GM23338 (cell line): ENCODE results near the gene RAB5B. TPM values are rescaled to one million over a fixed set of nuclear protein-coding genes. Genes with fewer than 3 reads are reported as not detected.

Source experiments
- ATAC-seq: fragments of 200-7000 bp; cut with Tn5 transposase; 3 replicates; pipeline ENCODE4 v1.9.1; 2020
- DNase-seq: peaks from one replicate; pipeline ENCODE4 v3.0.0-alpha.2; 2015; ENCODE audit warnings: low spot score
- H2AFZ ChIP-seq: fragments of 200-600 bp; sonication (generic); 2 replicates; pipeline ENCODE4 v1.8.0; 2016; ENCODE audit warnings: antibody characterized with exemption, mild to moderate bottlenecking, moderate library complexity
- H3F3A ChIP-seq: fragments of 200-600 bp; sonication (generic); replicated peaks from 2 replicates; pipeline ENCODE4 v1.8.0; 2017; ENCODE audit warnings: antibody characterized with exemption, mixed run types, low read depth
- H3K27ac ChIP-seq: fragments of 200-600 bp; sonication (generic); 2 replicates; pipeline ENCODE4 v1.6.1; 2016; ENCODE audit warnings: low read depth
- H3K27me3 ChIP-seq: fragments of 200-600 bp; sonication (generic); 2 replicates; pipeline ENCODE4 v1.8.0; 2016; ENCODE audit warnings: mild to moderate bottlenecking, mixed run types, moderate library complexity; ENCODE audit not compliant: insufficient read depth
- H3K36me3 ChIP-seq: fragments of 200-600 bp; sonication (generic); 2 replicates; pipeline ENCODE4 v1.8.0; 2016; ENCODE audit warnings: mild to moderate bottlenecking; ENCODE audit not compliant: insufficient read depth
- H3K4me1 ChIP-seq: fragments of 200-600 bp; sonication (generic); 2 replicates; pipeline ENCODE4 v1.8.0; 2016; ENCODE audit warnings: mild to moderate bottlenecking, moderate library complexity; ENCODE audit not compliant: insufficient read depth
- H3K4me2 ChIP-seq: fragments of 200-600 bp; sonication (generic); 2 replicates; pipeline ENCODE4 v1.7.1; 2017; ENCODE audit warnings: mixed run types
- H3K4me3 ChIP-seq: fragments of 200-600 bp; sonication (generic); 2 replicates; pipeline ENCODE4 v1.6.1; 2016; ENCODE audit warnings: mixed run types
- H3K79me2 ChIP-seq: fragments of 200-600 bp; sonication (generic); replicated peaks from 2 replicates; pipeline ENCODE4 v1.8.0; 2017; ENCODE audit warnings: mild to moderate bottlenecking; ENCODE audit not compliant: insufficient read depth
- H3K9me2 ChIP-seq: fragments of 200-600 bp; sonication (generic); 2 replicates; pipeline ENCODE4 v1.8.0; 2017; ENCODE audit not compliant: insufficient read depth
- H4K20me1 ChIP-seq: fragments of 200-600 bp; sonication (generic); replicated peaks from 2 replicates; pipeline ENCODE4 v1.8.0; 2017; ENCODE audit warnings: mild to moderate bottlenecking; ENCODE audit not compliant: insufficient read depth
- H3K27ac Mint-ChIP-seq: 2 replicates; pipeline ENCODE4 v1.8.0; 2020; ENCODE audit warnings: inconsistent platforms, mild to moderate bottlenecking, moderate library complexity, mixed read lengths
- H3K27me3 Mint-ChIP-seq: 3 replicates; pipeline ENCODE4 v1.8.0; 2022; ENCODE audit warnings: low read depth, mild to moderate bottlenecking, moderate library complexity, mixed read lengths, inconsistent platforms; ENCODE audit not compliant: insufficient read depth, poor library complexity
- H3K36me3 Mint-ChIP-seq: 3 replicates; pipeline ENCODE4 v1.8.0; 2021; ENCODE audit warnings: low read depth, mild to moderate bottlenecking, inconsistent platforms, moderate library complexity, mixed read lengths
- H3K4me1 Mint-ChIP-seq: 3 replicates; pipeline ENCODE4 v1.8.0; 2020; ENCODE audit warnings: mild to moderate bottlenecking, inconsistent platforms, mixed read lengths
- H3K4me3 Mint-ChIP-seq: 3 replicates; pipeline ENCODE4 v1.8.0; 2021; ENCODE audit warnings: moderate library complexity, mild to moderate bottlenecking, inconsistent platforms, mixed read lengths
- H3K9me3 Mint-ChIP-seq: 3 replicates; pipeline ENCODE4 v1.8.0; 2020; ENCODE audit warnings: moderate library complexity, mild to moderate bottlenecking, inconsistent platforms, mixed read lengths
- CTCF ChIP-seq, 2 experiments: fragments of 200-600 bp in 1 of 2; sonication (generic) in 1 of 2; conservative IDR thresholded peaks; 2 replicates each; pipeline versions ENCODE4 v1.5.1 to v1.6.1; 2016 to 2017; ENCODE audit warnings: antibody characterized with exemption in 2 of 2, low read depth in 2 of 2, mild to moderate bottlenecking in 2 of 2, moderate library complexity in 1 of 2
- EZH2 ChIP-seq: fragments of 200-600 bp; sonication (generic); IDR thresholded peaks from one replicate; pipeline ENCODE4 v1.8.0; 2017; ENCODE audit warnings: antibody characterized with exemption, mild to moderate bottlenecking, low read depth; ENCODE audit not compliant: unreplicated experiment
- EZH2phosphoT487 ChIP-seq: fragments of 200-600 bp; sonication (generic); IDR thresholded peaks from one replicate; pipeline ENCODE4 v1.8.1; 2018; ENCODE audit warnings: antibody characterized with exemption; ENCODE audit not compliant: unreplicated experiment
- JUNB ChIP-seq: IDR thresholded peaks from one replicate; pipeline ENCODE4 v1.6.1; 2016; ENCODE audit warnings: antibody characterized with exemption; ENCODE audit not compliant: unreplicated experiment
- NANOG ChIP-seq: IDR thresholded peaks from 2 replicates; pipeline ENCODE4 v1.6.1; 2016; ENCODE audit warnings: antibody characterized with exemption, borderline replicate concordance
- POLR2AphosphoS5 ChIP-seq: IDR thresholded peaks from 2 replicates; pipeline ENCODE4 v1.6.1; 2016; ENCODE audit warnings: antibody characterized with exemption, low read depth
- REST ChIP-seq: IDR thresholded peaks from one replicate; pipeline ENCODE4 v1.6.1; 2018; ENCODE audit warnings: antibody characterized with exemption; ENCODE audit not compliant: unreplicated experiment
- ZNF114 ChIP-seq: fragments of 250-450 bp; sonication (Bioruptor Pico); IDR thresholded peaks from 2 replicates; pipeline ENCODE4 v1.5.0; 2020; ENCODE audit warnings: mild to moderate bottlenecking, moderate library complexity
- ZNF331 ChIP-seq: fragments of 250-450 bp; sonication (Bioruptor Pico); IDR thresholded peaks from 2 replicates; pipeline ENCODE4 v1.5.0; 2020; ENCODE audit warnings: low read depth, mild to moderate bottlenecking, moderate library complexity
- polyA plus RNA-seq: library from polyadenylated mRNA; unstranded; fragments of >200 nt; fragmentation: Nextera tagmentation; extraction: Ambion mirVana; gene quantifications from 2 replicates; pipeline ENCODE4 v1.2.1, GENCODE V29; 2016
- total RNA-seq: library from RNA; depleted of rRNA; stranded (reverse); fragments of >200 nt; shearing (Covaris generic); gene quantifications from 2 replicates; pipeline ENCODE4 v1.2.3, GENCODE V29; 2014
- TF ChIP-seq, protein P1 (sequence below): IDR thresholded peaks from 2 replicates; pipeline ENCODE4 v1.6.1; 2016; ENCODE audit warnings: antibody characterized with exemption

Gene RAB5B
- total and polyA plus RNA-seq, 2 experiments from 2014 or later = 19.7 to 46.5 TPM

- TF ChIP-seq CTCF (conservative IDR thresholded peaks at IDR 0.05; ENCODE audit: low read depth in 2 of 2) = no peak
- TF ChIP-seq NANOG = no peak
- TF ChIP-seq, protein P1, sequence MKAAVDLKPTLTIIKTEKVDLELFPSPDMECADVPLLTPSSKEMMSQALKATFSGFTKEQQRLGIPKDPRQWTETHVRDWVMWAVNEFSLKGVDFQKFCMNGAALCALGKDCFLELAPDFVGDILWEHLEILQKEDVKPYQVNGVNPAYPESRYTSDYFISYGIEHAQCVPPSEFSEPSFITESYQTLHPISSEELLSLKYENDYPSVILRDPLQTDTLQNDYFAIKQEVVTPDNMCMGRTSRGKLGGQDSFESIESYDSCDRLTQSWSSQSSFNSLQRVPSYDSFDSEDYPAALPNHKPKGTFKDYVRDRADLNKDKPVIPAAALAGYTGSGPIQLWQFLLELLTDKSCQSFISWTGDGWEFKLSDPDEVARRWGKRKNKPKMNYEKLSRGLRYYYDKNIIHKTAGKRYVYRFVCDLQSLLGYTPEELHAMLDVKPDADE = no peak
- no peak for TF ChIP-seq ZNF114 (CRISPR knock-in tag)
- no peak for TF ChIP-seq ZNF331 (CRISPR knock-in tag)
- no peak for TF ChIP-seq EZH2
- TF ChIP-seq POLR2AphosphoS5 = no peak
- TF ChIP-seq REST = no peak
- TF ChIP-seq EZH2phosphoT487 = no peak
These were observed 47.8 kb upstream of the RAB5B start (continued) for GRCh38 chr12:55925870-55926737.

- peaks cover 39% of the 10 kb centered on the region for H3K4me1 ChIP-seq
- peaks cover 35% of the 10 kb centered on the region for H3K36me3 Mint-ChIP-seq
- DNase-seq (peak; percentile 96), ATAC-seq (peak; percentile 69)
- H3K4me2 ChIP-seq = peak overlapping the region; percentile 85
- peak overlapping the region; percentile 98 for H3K4me3 Mint-ChIP-seq
- H3K27me3 ChIP-seq = peaks cover 6% of the 10 kb centered on the region; the same call in 1 of the 2 replicates
- H3K9me3 Mint-ChIP-seq = no peaks in the 10 kb centered on the region; the same call in 2 of the 3 replicates
- peaks cover 12% of the 10 kb centered on the region for H3K27me3 Mint-ChIP-seq
- peak overlapping the region; percentile 99 for H3K4me3 ChIP-seq
- no peaks in the 10 kb centered on the region for H3K9me2 ChIP-seq
- H4K20me1 ChIP-seq = no peaks in the 10 kb centered on the region; the same call in none of the 2 replicates
- H2AFZ ChIP-seq = peak overlapping the region; percentile 91; the same call in 1 of the 2 replicates
- H3K27ac ChIP-seq = peak overlapping the region; percentile 96
- H3K27ac Mint-ChIP-seq = peak overlapping the region; percentile 99
- peaks cover 4% of the 10 kb centered on the region; the same call in 1 of the 2 replicates for H3K36me3 ChIP-seq
- peaks cover 18% of the 10 kb centered on the region for H3F3A ChIP-seq
- H3K4me1 Mint-ChIP-seq = peaks cover 37% of the 10 kb centered on the region
- peaks cover 48% of the 10 kb centered on the region for H3K79me2 ChIP-seq
- TF ChIP-seq REST (no peak), JUNB (no peak), CTCF (conservative IDR thresholded peaks at IDR 0.05; ENCODE audit: low read depth in 2 of 2) (peak; percentile 77 to 84), ZNF114 (CRISPR knock-in tag) (no peak)
- TF ChIP-seq, protein P1 = peak; percentile 24; the same call in 1 of the 2 replicates
These were observed 46.9 kb upstream of the RAB5B start for GRCh38 chr12:55926738-55927587.
